GM23338 (cell line): ENCODE measurements around the gene DOLK. TPM values are rescaled to one million over a fixed set of nuclear protein-coding genes. Genes with fewer than 3 reads are reported as not detected.
A peak's percentile ranks its signal among the peaks of the same experiment; 100 is the strongest.

Source experiments
- ATAC-seq: fragments of 200-7000 bp; cut with Tn5 transposase; 3 replicates; pipeline ENCODE4 v1.9.1; 2020
- DNase-seq: peaks from one replicate; pipeline ENCODE4 v3.0.0-alpha.2; 2015; ENCODE audit warnings: low spot score
- H2AFZ ChIP-seq: fragments of 200-600 bp; sonication (generic); 2 replicates; pipeline ENCODE4 v1.8.0; 2016; ENCODE audit warnings: antibody characterized with exemption, mild to moderate bottlenecking, moderate library complexity
- H3F3A ChIP-seq: fragments of 200-600 bp; sonication (generic); replicated peaks from 2 replicates; pipeline ENCODE4 v1.8.0; 2017; ENCODE audit warnings: antibody characterized with exemption, mixed run types, low read depth
- H3K27ac ChIP-seq: fragments of 200-600 bp; sonication (generic); 2 replicates; pipeline ENCODE4 v1.6.1; 2016; ENCODE audit warnings: low read depth
- H3K27me3 ChIP-seq: fragments of 200-600 bp; sonication (generic); 2 replicates; pipeline ENCODE4 v1.8.0; 2016; ENCODE audit warnings: mild to moderate bottlenecking, mixed run types, moderate library complexity; ENCODE audit not compliant: insufficient read depth
- H3K36me3 ChIP-seq: fragments of 200-600 bp; sonication (generic); 2 replicates; pipeline ENCODE4 v1.8.0; 2016; ENCODE audit warnings: mild to moderate bottlenecking; ENCODE audit not compliant: insufficient read depth
- H3K4me1 ChIP-seq: fragments of 200-600 bp; sonication (generic); 2 replicates; pipeline ENCODE4 v1.8.0; 2016; ENCODE audit warnings: mild to moderate bottlenecking, moderate library complexity; ENCODE audit not compliant: insufficient read depth
- H3K4me2 ChIP-seq: fragments of 200-600 bp; sonication (generic); 2 replicates; pipeline ENCODE4 v1.7.1; 2017; ENCODE audit warnings: mixed run types
- H3K4me3 ChIP-seq: fragments of 200-600 bp; sonication (generic); 2 replicates; pipeline ENCODE4 v1.6.1; 2016; ENCODE audit warnings: mixed run types
- H3K79me2 ChIP-seq: fragments of 200-600 bp; sonication (generic); replicated peaks from 2 replicates; pipeline ENCODE4 v1.8.0; 2017; ENCODE audit warnings: mild to moderate bottlenecking; ENCODE audit not compliant: insufficient read depth
- H3K9me2 ChIP-seq: fragments of 200-600 bp; sonication (generic); 2 replicates; pipeline ENCODE4 v1.8.0; 2017; ENCODE audit not compliant: insufficient read depth
- H4K20me1 ChIP-seq: fragments of 200-600 bp; sonication (generic); replicated peaks from 2 replicates; pipeline ENCODE4 v1.8.0; 2017; ENCODE audit warnings: mild to moderate bottlenecking; ENCODE audit not compliant: insufficient read depth
- H3K27ac Mint-ChIP-seq: 2 replicates; pipeline ENCODE4 v1.8.0; 2020; ENCODE audit warnings: inconsistent platforms, mild to moderate bottlenecking, moderate library complexity, mixed read lengths
- H3K27me3 Mint-ChIP-seq: 3 replicates; pipeline ENCODE4 v1.8.0; 2022; ENCODE audit warnings: low read depth, mild to moderate bottlenecking, moderate library complexity, mixed read lengths, inconsistent platforms; ENCODE audit not compliant: insufficient read depth, poor library complexity
- H3K36me3 Mint-ChIP-seq: 3 replicates; pipeline ENCODE4 v1.8.0; 2021; ENCODE audit warnings: low read depth, mild to moderate bottlenecking, inconsistent platforms, moderate library complexity, mixed read lengths
- H3K4me1 Mint-ChIP-seq: 3 replicates; pipeline ENCODE4 v1.8.0; 2020; ENCODE audit warnings: mild to moderate bottlenecking, inconsistent platforms, mixed read lengths
- H3K4me3 Mint-ChIP-seq: 3 replicates; pipeline ENCODE4 v1.8.0; 2021; ENCODE audit warnings: moderate library complexity, mild to moderate bottlenecking, inconsistent platforms, mixed read lengths
- H3K9me3 Mint-ChIP-seq: 3 replicates; pipeline ENCODE4 v1.8.0; 2020; ENCODE audit warnings: moderate library complexity, mild to moderate bottlenecking, inconsistent platforms, mixed read lengths
- CTCF ChIP-seq, 2 experiments: fragments of 200-600 bp in 1 of 2; sonication (generic) in 1 of 2; conservative IDR thresholded peaks; 2 replicates each; pipeline versions ENCODE4 v1.5.1 to v1.6.1; 2016 to 2017; ENCODE audit warnings: antibody characterized with exemption in 2 of 2, low read depth in 2 of 2, mild to moderate bottlenecking in 2 of 2, moderate library complexity in 1 of 2
- POLR2AphosphoS5 ChIP-seq: IDR thresholded peaks from 2 replicates; pipeline ENCODE4 v1.6.1; 2016; ENCODE audit warnings: antibody characterized with exemption, low read depth
- ZNF331 ChIP-seq: fragments of 250-450 bp; sonication (Bioruptor Pico); IDR thresholded peaks from 2 replicates; pipeline ENCODE4 v1.5.0; 2020; ENCODE audit warnings: low read depth, mild to moderate bottlenecking, moderate library complexity
- ZNF462 ChIP-seq: fragments of 250-450 bp; sonication (Bioruptor Pico); IDR thresholded peaks from 2 replicates; pipeline ENCODE4 v1.5.0; 2020; ENCODE audit warnings: mild to moderate bottlenecking, moderate library complexity
- polyA plus RNA-seq: library from polyadenylated mRNA; unstranded; fragments of >200 nt; fragmentation: Nextera tagmentation; extraction: Ambion mirVana; gene quantifications from 2 replicates; pipeline ENCODE4 v1.2.1, GENCODE V29; 2016
- total RNA-seq: library from RNA; depleted of rRNA; stranded (reverse); fragments of >200 nt; shearing (Covaris generic); gene quantifications from 2 replicates; pipeline ENCODE4 v1.2.3, GENCODE V29; 2014

The DOLK gene
- total and polyA plus RNA-seq, 2 experiments from 2014 or later = 9.8 to 20.2 TPM

- TF ChIP-seq ZNF462 (CRISPR knock-in tag) = no peak
- no peak for TF ChIP-seq CTCF (conservative IDR thresholded peaks at IDR 0.05; ENCODE audit: low read depth in 2 of 2)
Measured at GRCh38 chr9:128923493-128923883, 23.9 kb downstream of the DOLK start (continued).

DNA sequence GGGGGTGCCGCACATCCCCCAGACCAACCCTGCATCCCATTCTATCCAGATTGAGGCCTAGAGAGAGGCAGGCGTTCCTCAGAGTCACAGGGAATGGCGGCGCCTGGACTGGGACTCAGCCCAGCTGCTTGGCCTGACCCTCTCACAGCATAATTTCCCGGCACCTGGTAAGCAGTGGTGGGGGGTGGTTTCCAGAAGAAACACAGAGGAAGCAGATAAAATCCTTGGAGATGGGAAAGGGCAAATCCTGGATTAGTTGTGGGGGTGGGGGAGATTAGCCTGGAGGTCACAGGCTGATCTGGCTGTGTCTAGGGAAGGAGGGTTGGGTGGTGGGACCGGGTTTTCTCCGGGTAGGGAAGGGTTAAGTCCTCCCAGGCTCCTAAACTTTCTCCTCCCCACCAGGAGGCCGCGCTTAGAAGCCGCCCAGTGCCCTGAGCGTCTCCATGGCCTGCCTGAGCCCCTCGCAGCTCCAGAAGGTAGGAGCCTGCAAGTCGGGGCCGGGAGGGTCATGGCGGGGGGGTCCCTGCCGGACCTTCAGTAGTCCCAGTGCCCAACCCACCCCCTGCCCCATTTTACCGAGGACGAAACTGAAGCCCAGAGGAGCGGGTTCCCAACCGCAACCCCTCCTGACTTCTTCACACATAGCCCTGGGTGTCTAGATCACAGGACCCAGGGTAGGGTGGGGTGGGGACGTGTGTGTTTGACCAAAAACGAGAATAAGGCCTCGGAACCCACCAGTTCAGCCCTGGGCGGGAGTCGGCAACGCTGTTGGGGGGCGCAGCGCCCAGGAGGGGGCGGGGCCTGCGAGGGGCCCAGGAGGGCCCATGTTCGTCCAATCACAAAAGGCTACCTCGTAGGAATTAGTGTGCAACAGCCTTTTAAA, 25.3 kb downstream of the DOLK start:
- peaks cover 9% of the 10 kb centered on the region for H3K4me1 ChIP-seq
- peak overlapping the region; percentile 95 for H3K27ac ChIP-seq
- H3K27ac Mint-ChIP-seq = peak overlapping the region; percentile 93
- peak overlapping the region; percentile 88 for H3K4me2 ChIP-seq
- peaks cover 16% of the 10 kb centered on the region; the same call in 2 of the 3 replicates for H3K4me1 Mint-ChIP-seq
- H3K27me3 ChIP-seq = no peaks in the 10 kb centered on the region
- H3K9me2 ChIP-seq = no peaks in the 10 kb centered on the region
- H3K4me3 ChIP-seq = peak overlapping the region; percentile 80
- peaks cover 12% of the 10 kb centered on the region; the same call in 1 of the 2 replicates for H3F3A ChIP-seq
- H3K9me3 Mint-ChIP-seq = no peaks in the 10 kb centered on the region
- DNase-seq = peak; percentile 92
- peaks cover 16% of the 10 kb centered on the region for H3K27me3 Mint-ChIP-seq
- peak overlapping the region; percentile 64 for H2AFZ ChIP-seq
- H3K4me3 Mint-ChIP-seq = peak overlapping the region; percentile 79
- TF ChIP-seq ZNF331 = no peak
- TF ChIP-seq POLR2AphosphoS5 = peak; percentile 71
- H4K20me1 ChIP-seq = no peaks in the 10 kb centered on the region
- H3K36me3 ChIP-seq = no peaks in the 10 kb centered on the region
- peaks cover 12% of the 10 kb centered on the region for H3K36me3 Mint-ChIP-seq
- peak; percentile 90 for ATAC-seq
- no peaks in the 10 kb centered on the region for H3K79me2 ChIP-seq
